AG10803 (cell line): ENCODE data around the gene CES5A.
"Not testable (repeated sequence)": the region's sequence is repeated elsewhere in the genome, so short reads cannot be mapped to it uniquely, and the experiment has no call there.

ENCODE experiments used
- DNase-seq: peaks from one replicate; pipeline ENCODE4 v3.0.0; 2010; ENCODE audit warnings: low read depth
- H3K4me3 ChIP-seq: 2 replicates; pipeline ENCODE4 v1.5.1; 2011; ENCODE audit warnings: mild to moderate bottlenecking, low read length, control low read depth
- CTCF ChIP-seq: conservative IDR thresholded peaks from 2 replicates; pipeline ENCODE4 v1.5.1; 2011; ENCODE audit warnings: mild to moderate bottlenecking, low read length, control low read depth, inconsistent platforms

CES5A gene

GRCh38 chr16:55875273-55875672 lies at the start of gene CES5A:
Gene CES5A (minus strand): TSS chr16:55875373. CDS start chr16:55875221, 152 bp downstream.
- no peak for DNase-seq
- H3K4me3 ChIP-seq: no peak within 1 kb of the TSS
- TF ChIP-seq CTCF: no peak

- TF ChIP-seq CTCF: no peak
- DNase-seq: no peak
- H3K4me3 ChIP-seq: no peak overlapping the region
Measured at GRCh38 chr16:55922662-55923061, 47.5 kb upstream of the CES5A start.

- DNase-seq: no peak
- no peak for TF ChIP-seq CTCF
- no peak overlapping the region for H3K4me3 ChIP-seq
Measured at GRCh38 chr16:55917373-55918160, 42.4 kb upstream of the CES5A start.

- no peak overlapping the region for H3K4me3 ChIP-seq
- DNase-seq: no peak
- TF ChIP-seq CTCF: no peak
Measured at GRCh38 chr16:55915096-55915827, 40.1 kb upstream of the CES5A start.

GRCh38 chr16:55914383-55914782 lies 39.2 kb upstream of the CES5A start:
- TF ChIP-seq CTCF: no peak
- DNase-seq: no peak
- no peak overlapping the region for H3K4me3 ChIP-seq

GRCh38 chr16:55913716-55914115 lies 38.5 kb upstream of the CES5A start:
- no peak overlapping the region for H3K4me3 ChIP-seq
- no peak for TF ChIP-seq CTCF
- no peak for DNase-seq

- not testable (repeated sequence) for DNase-seq, H3K4me3 ChIP-seq
Measured at GRCh38 chr16:55913121-55913520, 37.9 kb upstream of the CES5A start.
